ENCODE results near the gene GRAMD1A.
A peak's percentile ranks its signal among the peaks of the same experiment; 100 is the strongest.

DNA sequence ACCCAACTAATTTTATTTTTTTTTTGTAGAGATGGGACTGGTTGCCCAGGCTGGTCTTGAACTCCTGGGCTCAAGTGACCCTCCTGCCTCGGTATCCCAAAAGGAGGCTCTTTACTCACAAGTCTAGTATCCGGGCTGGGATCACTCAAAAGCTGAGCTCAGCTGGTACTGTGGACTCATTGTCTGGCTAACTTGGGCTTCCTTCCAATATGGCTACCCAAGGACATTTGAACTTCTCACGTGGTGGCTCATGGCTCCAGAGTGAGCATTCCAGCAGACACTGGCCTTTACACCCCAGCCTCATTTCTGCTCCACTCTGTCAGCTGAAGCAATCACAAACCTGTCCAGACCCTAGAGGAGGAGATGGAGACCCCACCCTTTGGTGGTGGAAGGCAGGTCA is 70.3 kb downstream of the GRAMD1A start:
- no peak for TF ChIP-seq SNAI2 (CRISPR knock-in tag; IDR thresholded peaks at IDR 0.05)
- peak; percentile 95 for TF ChIP-seq ZNF565 (CRISPR knock-in tag; conservative IDR thresholded peaks at IDR 0.05; ENCODE audit: low read depth)
- TF ChIP-seq RARB (CRISPR knock-in tag; IDR thresholded peaks at IDR 0.05): no peak
- no peak for TF ChIP-seq ARNTL (CRISPR knock-in tag; IDR thresholded peaks at IDR 0.05; ENCODE audit: borderline replicate concordance, low read depth)
- no peak for TF ChIP-seq PPARA (CRISPR knock-in tag; IDR thresholded peaks at IDR 0.05; ENCODE audit: borderline replicate concordance)
- TF ChIP-seq, protein P1, sequence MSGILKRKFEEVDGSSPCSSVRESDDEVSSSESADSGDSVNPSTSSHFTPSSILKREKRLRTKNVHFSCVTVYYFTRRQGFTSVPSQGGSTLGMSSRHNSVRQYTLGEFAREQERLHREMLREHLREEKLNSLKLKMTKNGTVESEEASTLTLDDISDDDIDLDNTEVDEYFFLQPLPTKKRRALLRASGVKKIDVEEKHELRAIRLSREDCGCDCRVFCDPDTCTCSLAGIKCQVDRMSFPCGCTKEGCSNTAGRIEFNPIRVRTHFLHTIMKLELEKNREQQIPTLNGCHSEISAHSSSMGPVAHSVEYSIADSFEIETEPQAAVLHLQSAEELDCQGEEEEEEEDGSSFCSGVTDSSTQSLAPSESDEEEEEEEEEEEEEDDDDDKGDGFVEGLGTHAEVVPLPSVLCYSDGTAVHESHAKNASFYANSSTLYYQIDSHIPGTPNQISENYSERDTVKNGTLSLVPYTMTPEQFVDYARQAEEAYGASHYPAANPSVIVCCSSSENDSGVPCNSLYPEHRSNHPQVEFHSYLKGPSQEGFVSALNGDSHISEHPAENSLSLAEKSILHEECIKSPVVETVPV (CRISPR knock-in tag; IDR thresholded peaks at IDR 0.05): no peak
